GM19035 (cell line): ENCODE measurements around the gene GYS1.

Experiments used
- ATAC-seq: cut with Tn5 transposase; IDR thresholded peaks from one replicate; pipeline ENCODE4 v1.9.1; 2021; ENCODE audit not compliant: unreplicated experiment

Gene GYS1

DNA sequence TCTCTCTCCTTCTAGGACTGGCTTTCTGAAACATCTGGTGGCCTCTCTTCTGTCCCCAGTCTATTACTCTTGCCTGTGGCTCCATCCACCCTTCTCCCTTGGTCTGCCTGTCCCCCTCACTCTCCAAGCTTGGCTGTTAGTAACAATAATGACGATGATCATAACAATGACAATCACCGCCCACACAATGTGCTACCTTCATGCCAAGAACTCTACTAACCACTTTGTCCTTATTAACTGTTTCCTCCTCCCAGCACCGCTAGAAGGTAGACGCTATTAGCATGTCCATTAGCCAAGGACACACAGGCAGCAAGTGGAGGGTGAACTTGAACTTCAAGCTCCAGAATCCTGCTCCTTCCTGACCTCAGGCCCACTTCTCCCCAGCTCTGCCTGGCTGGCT is 2.7 kb downstream of the GYS1 start:
- ATAC-seq = no peak

- no peak for ATAC-seq
These were observed 3.3 kb downstream of the GYS1 start for GRCh38 chr19:48989701-48990291.

- ATAC-seq = no peak
These were observed 4.2 kb downstream of the GYS1 start for GRCh38 chr19:48988860-48989259.

GRCh38 chr19:48988286-48988685 is 4.8 kb downstream of the GYS1 start:
- ATAC-seq = no peak

DNA sequence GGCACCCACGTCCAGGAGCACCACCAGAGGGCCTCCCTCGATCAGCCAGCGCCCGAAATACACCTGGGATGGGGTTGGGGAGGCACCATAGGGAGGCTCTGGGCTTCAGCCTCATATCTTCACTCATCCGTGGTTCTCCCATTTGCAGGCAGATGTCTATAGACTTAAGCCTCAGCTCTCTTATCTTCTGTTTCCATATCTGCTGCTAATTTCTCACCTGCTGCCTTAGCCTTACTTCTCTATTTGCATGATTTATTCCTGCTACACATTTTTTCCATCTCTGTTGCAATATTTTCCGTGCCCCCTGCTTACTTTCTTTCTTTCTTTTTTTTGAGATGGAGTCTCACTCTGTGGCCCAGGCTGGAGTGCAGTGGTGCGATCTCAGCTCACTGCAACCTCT is 5.8 kb downstream of the GYS1 start:
- no peak for ATAC-seq

- ATAC-seq = no peak
These were observed 6.9 kb downstream of the GYS1 start for GRCh38 chr19:48986211-48986610.

- ATAC-seq = no peak
These were observed 7.4 kb downstream of the GYS1 start for GRCh38 chr19:48985711-48986110.

- no peak for ATAC-seq
These were observed 10.8 kb downstream of the GYS1 start for GRCh38 chr19:48982280-48982679.

GRCh38 chr19:48977061-48977460 is 16.0 kb downstream of the GYS1 start:
- no peak for ATAC-seq

DNA sequence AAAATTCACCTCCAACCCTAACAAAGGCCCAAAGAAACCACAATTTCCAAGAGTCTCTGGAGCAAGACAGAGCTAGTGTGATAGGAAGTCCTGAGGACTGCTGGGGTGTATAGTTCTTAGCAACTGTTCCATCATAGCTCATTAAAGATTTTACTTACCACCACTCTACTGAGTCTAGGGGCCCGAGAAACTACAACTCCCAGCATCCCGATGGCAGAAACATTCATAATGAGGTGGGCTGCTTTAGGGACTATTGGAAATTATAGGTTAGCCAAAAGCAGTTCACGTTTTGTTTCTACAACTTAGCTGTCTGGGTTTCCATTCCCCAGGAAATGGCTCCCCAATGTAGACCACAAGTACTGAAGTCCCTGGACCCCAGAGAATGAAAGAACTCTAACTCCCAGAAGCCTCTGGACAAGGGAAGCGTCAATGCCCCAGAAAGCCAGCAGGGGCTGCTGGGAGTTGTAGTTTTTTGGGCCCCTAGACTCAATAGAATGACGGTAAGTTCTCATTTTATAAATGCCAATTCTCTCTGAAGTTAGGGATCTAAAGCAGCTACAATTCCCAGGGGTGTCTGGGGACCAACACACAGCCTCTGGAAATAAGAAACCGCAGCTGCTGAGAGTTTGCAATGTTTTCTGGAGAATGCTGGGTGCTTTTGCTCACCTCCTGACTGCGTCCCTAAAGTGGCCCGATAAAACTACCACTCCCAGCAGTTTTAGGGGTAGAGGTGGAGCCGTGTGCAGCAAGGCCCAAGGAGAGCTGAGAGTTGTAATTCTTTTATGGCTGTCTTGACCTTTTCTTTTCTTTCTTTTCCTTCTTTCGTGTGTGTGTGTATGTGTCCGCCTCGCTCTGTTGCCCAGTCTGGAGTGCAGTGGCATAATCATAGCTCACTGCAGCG is 16.9 kb downstream of the GYS1 start:
- no peak for ATAC-seq

- no peak for ATAC-seq
These were observed 22.1 kb downstream of the GYS1 start for GRCh38 chr19:48970923-48971395.

GRCh38 chr19:48970139-48970766 is 22.9 kb downstream of the GYS1 start:
- no peak for ATAC-seq

DNA sequence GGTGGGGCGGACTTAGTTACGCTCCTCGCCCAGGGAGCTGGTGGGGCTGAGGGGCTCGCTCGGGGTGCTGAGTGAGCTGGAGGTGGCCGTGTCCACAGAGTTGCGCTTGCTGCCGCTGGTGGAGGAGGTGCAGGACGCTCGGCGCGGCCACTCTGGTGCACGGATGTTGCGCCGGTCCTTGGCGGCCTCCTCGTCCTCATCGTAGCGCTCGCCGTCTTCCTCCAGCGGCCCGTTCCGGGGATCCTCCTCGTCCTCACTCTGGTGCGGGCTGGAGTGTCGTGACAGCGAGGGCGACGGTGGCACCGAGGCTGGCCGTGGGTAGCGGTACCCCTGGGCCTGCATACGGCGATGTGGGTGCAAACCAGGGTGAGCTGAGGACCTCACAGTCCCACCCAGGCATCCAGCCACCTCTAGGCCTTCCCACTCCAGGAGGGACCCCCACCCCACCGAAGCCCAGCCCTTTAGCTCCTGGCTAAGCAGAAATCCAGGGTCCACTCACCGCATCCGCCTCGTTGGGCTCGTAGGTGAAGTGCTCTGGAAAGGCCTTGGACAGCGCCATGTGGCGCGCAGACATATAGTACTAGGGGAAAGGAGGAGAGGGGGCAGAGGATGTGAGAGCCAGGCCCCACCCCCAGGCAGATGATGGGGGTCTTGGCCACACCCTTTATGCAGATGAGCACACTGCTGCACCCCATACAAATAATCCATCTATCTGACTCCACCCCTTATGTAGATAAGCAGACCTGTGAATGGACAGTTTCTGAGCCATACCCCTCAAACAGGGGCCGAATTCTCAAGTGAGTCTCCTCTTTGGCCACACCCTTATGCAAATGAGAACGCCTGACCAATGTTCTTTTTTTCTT is 23.6 kb downstream of the GYS1 start:
- no peak for ATAC-seq

- no peak for ATAC-seq
These were observed 24.3 kb downstream of the GYS1 start for GRCh38 chr19:48968813-48969218.

- no peak for ATAC-seq
These were observed 24.9 kb downstream of the GYS1 start for GRCh38 chr19:48968179-48968661.

- ATAC-seq = no peak
These were observed 25.5 kb downstream of the GYS1 start for GRCh38 chr19:48967346-48968178.

- ATAC-seq = no peak
These were observed 26.4 kb downstream of the GYS1 start for GRCh38 chr19:48966541-48967345.

DNA sequence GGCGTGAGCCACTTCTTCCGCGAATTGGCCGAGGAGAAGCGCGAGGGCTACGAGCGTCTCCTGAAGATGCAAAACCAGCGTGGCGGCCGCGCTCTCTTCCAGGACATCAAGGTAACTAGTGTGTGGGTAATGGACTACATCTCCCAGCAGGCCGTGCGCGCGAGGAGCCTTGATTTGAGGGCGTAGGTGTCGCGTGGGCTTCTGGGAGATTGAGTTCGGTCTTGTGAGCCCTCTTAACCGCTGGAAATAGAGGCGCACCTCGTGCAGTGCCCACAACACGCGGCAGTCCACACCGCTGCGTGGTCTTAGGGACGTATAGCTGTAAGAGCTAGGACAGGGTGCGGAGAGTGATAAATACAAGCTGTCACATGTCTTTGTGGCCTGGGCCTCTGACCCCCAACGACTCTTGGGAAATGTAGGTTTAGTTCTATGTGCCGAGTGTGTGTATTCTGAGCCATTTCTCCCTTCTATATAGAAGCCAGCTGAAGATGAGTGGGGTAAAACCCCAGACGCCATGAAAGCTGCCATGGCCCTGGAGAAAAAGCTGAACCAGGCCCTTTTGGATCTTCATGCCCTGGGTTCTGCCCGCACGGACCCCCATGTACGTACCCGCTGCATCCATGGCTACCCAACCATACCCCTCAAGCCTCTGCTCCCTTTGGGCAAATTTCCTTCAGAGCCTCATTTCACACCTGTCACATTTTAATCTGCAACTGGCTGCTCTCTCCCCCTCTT is 27.1 kb downstream of the GYS1 start:
- peak; percentile 22 for ATAC-seq
